HAP-1 (cell line): ENCODE results near the gene SELENOV.

ENCODE experiments used
- DNase-seq, 2 experiments: peaks; one replicate each; pipeline ENCODE4 v3.0.0-alpha.2; 2016 to 2020; ENCODE audit warnings: low spot score in 2 of 2
- H3K27me3 ChIP-seq: fragments of 250-450 bp; sonication (Bioruptor Pico); 2 replicates; pipeline ENCODE4 v1.5.1; 2020; ENCODE audit warnings: low read depth, mild to moderate bottlenecking, moderate library complexity
- H3K36me3 ChIP-seq: fragments of 250-450 bp; sonication (Bioruptor Pico); replicated peaks from 2 replicates; pipeline ENCODE4 v1.5.1; 2020; ENCODE audit warnings: mild to moderate bottlenecking
- H3K4me1 ChIP-seq: fragments of 250-450 bp; sonication (Bioruptor Pico); 2 replicates; pipeline ENCODE4 v1.5.1; 2020; ENCODE audit warnings: mild to moderate bottlenecking
- H3K4me3 ChIP-seq: fragments of 250-450 bp; sonication (Bioruptor Pico); 2 replicates; pipeline ENCODE4 v1.5.1; 2020; ENCODE audit warnings: mild to moderate bottlenecking, moderate library complexity
- H3K9me3 ChIP-seq: fragments of 250-450 bp; sonication (Bioruptor Pico); 2 replicates; pipeline ENCODE4 v1.5.1; 2020; ENCODE audit warnings: mild to moderate bottlenecking, moderate library complexity
- in situ Hi-C: fragments of 300-500 bp; cut with MboI; formaldehyde crosslinking; loops from 3 replicates; pipeline ENCODE4 v1.14.3; 2020; ENCODE audit warnings: low sequenced_read_pairs, inconsistent platforms, mixed read lengths

SELENOV gene

GRCh38 chr19:39499932-39500331, 15.0 kb upstream of the SELENOV start:
- peaks cover 11% of the 10 kb centered on the region for H3K4me1 ChIP-seq
- no peaks in the 10 kb centered on the region for H3K36me3 ChIP-seq
- no peak overlapping the region for H3K4me3 ChIP-seq
- in situ Hi-C loops: no loop called here
- no peaks in the 10 kb centered on the region for H3K27me3 ChIP-seq
- no peak for DNase-seq
- no peaks in the 10 kb centered on the region; the same call in 1 of the 2 replicates for H3K9me3 ChIP-seq

- Histone ChIP-seq H3K36me3 (no peaks in the 10 kb centered on the region), H3K9me3 (no peaks in the 10 kb centered on the region; the same call in 1 of the 2 replicates), H3K4me3 (no peak overlapping the region), H3K27me3 (no peaks in the 10 kb centered on the region), H3K4me1 (peaks cover 11% of the 10 kb centered on the region)
- in situ Hi-C loops: no loop called here
- no peak for DNase-seq
Observed at GRCh38 chr19:39500543-39500942, 14.4 kb upstream of the SELENOV start.

- H3K9me3 ChIP-seq: no peaks in the 10 kb centered on the region; the same call in 1 of the 2 replicates
- H3K27me3 ChIP-seq: no peaks in the 10 kb centered on the region
- peaks cover 11% of the 10 kb centered on the region for H3K4me1 ChIP-seq
- in situ Hi-C loops: no loop called here
- no peak overlapping the region for H3K4me3 ChIP-seq
- no peaks in the 10 kb centered on the region for H3K36me3 ChIP-seq
- DNase-seq: no peak
Observed at GRCh38 chr19:39501340-39501739, 13.6 kb upstream of the SELENOV start.

GRCh38 chr19:39502640-39503417, 12.1 kb upstream of the SELENOV start:
- Histone ChIP-seq H3K9me3 (no peaks in the 10 kb centered on the region; the same call in none of the 2 replicates), H3K27me3 (no peaks in the 10 kb centered on the region), H3K36me3 (no peaks in the 10 kb centered on the region), H3K4me1 (peaks cover 10% of the 10 kb centered on the region), H3K4me3 (peak overlapping the region; percentile 6; the same call in 1 of the 2 replicates)
- in situ Hi-C loops: no loop called here
- DNase-seq: peak; percentile 79

GRCh38 chr19:39506598-39506943, 8.4 kb upstream of the SELENOV start:
- Histone ChIP-seq H3K27me3 (no peaks in the 10 kb centered on the region), H3K4me1 (peaks cover 5% of the 10 kb centered on the region), H3K4me3 (no peak overlapping the region), H3K36me3 (no peaks in the 10 kb centered on the region), H3K9me3 (no peaks in the 10 kb centered on the region; the same call in none of the 2 replicates)
- no peak for DNase-seq
- in situ Hi-C loops: no loop called here

- Histone ChIP-seq H3K36me3 (no peaks in the 10 kb centered on the region), H3K9me3 (no peaks in the 10 kb centered on the region; the same call in none of the 2 replicates), H3K27me3 (no peaks in the 10 kb centered on the region), H3K4me1 (peaks cover 5% of the 10 kb centered on the region), H3K4me3 (peak overlapping the region; percentile 55)
- DNase-seq: peak; percentile 78 to 82
- in situ Hi-C loops: no loop called here
Observed at GRCh38 chr19:39506944-39507714, 7.8 kb upstream of the SELENOV start.

GRCh38 chr19:39507715-39508364, 7.1 kb upstream of the SELENOV start:
- no peaks in the 10 kb centered on the region for H3K36me3 ChIP-seq
- in situ Hi-C loops: no loop called here
- no peaks in the 10 kb centered on the region; the same call in 1 of the 2 replicates for H3K9me3 ChIP-seq
- DNase-seq: no peak
- no peaks in the 10 kb centered on the region for H3K27me3 ChIP-seq
- peaks cover 5% of the 10 kb centered on the region for H3K4me1 ChIP-seq
- peak overlapping the region; percentile 55 for H3K4me3 ChIP-seq

GRCh38 chr19:39508629-39509028, 6.3 kb upstream of the SELENOV start:
- H3K27me3 ChIP-seq: no peaks in the 10 kb centered on the region
- no peak overlapping the region for H3K4me3 ChIP-seq
- no peaks in the 10 kb centered on the region for H3K36me3 ChIP-seq
- in situ Hi-C loops: no loop called here
- H3K9me3 ChIP-seq: no peaks in the 10 kb centered on the region; the same call in 1 of the 2 replicates
- H3K4me1 ChIP-seq: peaks cover 5% of the 10 kb centered on the region
- DNase-seq: no peak

GRCh38 chr19:39509233-39509632, 5.7 kb upstream of the SELENOV start:
- H3K36me3 ChIP-seq: no peaks in the 10 kb centered on the region
- peaks cover 5% of the 10 kb centered on the region for H3K4me1 ChIP-seq
- in situ Hi-C loops: no loop called here
- no peak for DNase-seq
- H3K9me3 ChIP-seq: no peaks in the 10 kb centered on the region; the same call in 1 of the 2 replicates
- no peak overlapping the region for H3K4me3 ChIP-seq
- no peaks in the 10 kb centered on the region for H3K27me3 ChIP-seq

- Histone ChIP-seq H3K36me3 (no peaks in the 10 kb centered on the region), H3K4me3 (no peak overlapping the region), H3K9me3 (no peaks in the 10 kb centered on the region), H3K27me3 (no peaks in the 10 kb centered on the region), H3K4me1 (peaks cover 3% of the 10 kb centered on the region; the same call in 1 of the 2 replicates)
- no peak for DNase-seq
- in situ Hi-C loops: no loop called here
Observed at GRCh38 chr19:39512988-39513387, 2.0 kb upstream of the SELENOV start.

- Histone ChIP-seq H3K4me3 (no peak overlapping the region), H3K27me3 (no peaks in the 10 kb centered on the region)
Observed at GRCh38 chr19:39515551-39516191, 732 bp downstream of the SELENOV start.

GRCh38 chr19:39516270-39516669, 1.3 kb downstream of the SELENOV start:
- Histone ChIP-seq H3K27me3 (no peaks in the 10 kb centered on the region), H3K36me3 (no peaks in the 10 kb centered on the region), H3K4me3 (no peak overlapping the region), H3K9me3 (no peaks in the 10 kb centered on the region), H3K4me1 (peaks cover 16% of the 10 kb centered on the region)
- no peak for DNase-seq
- in situ Hi-C loops: no loop called here

More at GRCh38 chr19:39515551-39516191, 732 bp downstream of the SELENOV start:
- Histone ChIP-seq H3K4me1 (peaks cover 16% of the 10 kb centered on the region), H3K9me3 (no peaks in the 10 kb centered on the region), H3K36me3 (no peaks in the 10 kb centered on the region)
- DNase-seq: no peak
- in situ Hi-C loops: no loop called here

GRCh38 chr19:39517432-39517831, 2.5 kb downstream of the SELENOV start:
- in situ Hi-C loops: no loop called here
- Histone ChIP-seq H3K4me3 (no peak overlapping the region), H3K9me3 (no peaks in the 10 kb centered on the region), H3K36me3 (no peaks in the 10 kb centered on the region), H3K27me3 (no peaks in the 10 kb centered on the region), H3K4me1 (peaks cover 16% of the 10 kb centered on the region)
- DNase-seq: no peak
